K562 (cell line): ENCODE data around the gene A1BG. TPM values are rescaled to one million over a fixed set of nuclear protein-coding genes. Genes with fewer than 3 reads are reported as not detected.

Experiments used
- E2F1 ChIP-seq: sonication (generic); formaldehyde crosslinking; IDR thresholded peaks from 2 replicates; pipeline ENCODE4 v1.8.1; 2023; ENCODE audit warnings: mild to moderate bottlenecking, missing genetic modification reagents, moderate library complexity
- FOXP1 ChIP-seq: sonication (generic); formaldehyde crosslinking; IDR thresholded peaks from 2 replicates; pipeline ENCODE4 v1.8.0; 2022; ENCODE audit warnings: mild to moderate bottlenecking, missing genetic modification reagents
- HMGXB4 ChIP-seq: sonication (generic); formaldehyde crosslinking; IDR thresholded peaks from 2 replicates; pipeline ENCODE4 v1.8.1; 2023; ENCODE audit warnings: mild to moderate bottlenecking, missing genetic modification reagents
- JUN ChIP-seq, 2 experiments: sonication (generic) in 1 of 2; formaldehyde crosslinking in 1 of 2; IDR thresholded peaks; 2 replicates each; pipeline versions ENCODE4 v1.6.1 to v1.8.0; 2012 to 2022; ENCODE audit warnings: borderline replicate concordance in 2 of 2, mild to moderate bottlenecking in 2 of 2, improper control_type of control experiment in 1 of 2, low read depth in 1 of 2, low read length in 1 of 2, missing genetic modification reagents in 1 of 2
- MIER1 ChIP-seq: fragments of 450-650 bp; IDR thresholded peaks from 2 replicates; pipeline ENCODE4 v1.6.1; 2016; ENCODE audit warnings: antibody characterized with exemption, mild to moderate bottlenecking, low read depth
- NCOA6 ChIP-seq: fragments of 450-650 bp; IDR thresholded peaks from 2 replicates; pipeline ENCODE4 v1.6.1; 2017; ENCODE audit warnings: mild to moderate bottlenecking
- NR3C1 ChIP-seq: sonication (generic); formaldehyde crosslinking; IDR thresholded peaks from 2 replicates; pipeline ENCODE4 v1.8.1; 2022; ENCODE audit warnings: missing genetic modification reagents
- PHTF2 ChIP-seq: fragments of 250-450 bp; sonication (Bioruptor Pico); IDR thresholded peaks from 2 replicates; pipeline ENCODE4 v1.5.0; 2021; ENCODE audit warnings: mild to moderate bottlenecking
- SIN3A ChIP-seq, 2 experiments: fragments of 150-350 bp in 1 of 2; IDR thresholded peaks; 2 replicates each; pipeline ENCODE4 v1.6.1; 2011 to 2016; ENCODE audit warnings: borderline replicate concordance in 2 of 2, low read depth in 2 of 2, low read length in 2 of 2, mild to moderate bottlenecking in 2 of 2, moderate library complexity in 2 of 2; ENCODE audit not compliant: control insufficient read depth in 1 of 2
- ZNF232 ChIP-seq: sonication (generic); formaldehyde crosslinking; IDR thresholded peaks from 2 replicates; pipeline ENCODE4 v1.8.0; 2022; ENCODE audit warnings: mild to moderate bottlenecking, missing genetic modification reagents
- ZNF395 ChIP-seq: fragments of 200-800 bp; sonication (Bioruptor generic); IDR thresholded peaks from 2 replicates; pipeline ENCODE4 v1.6.1; 2017; ENCODE audit warnings: missing genetic modification characterization, missing compliant biosample characterization
- ZNF586 ChIP-seq: fragments of 450-650 bp; formaldehyde crosslinking; conservative IDR thresholded peaks from 2 replicates; pipeline ENCODE4 v1.4.0; 2020; ENCODE audit warnings: mild to moderate bottlenecking, moderate library complexity
- polyA plus RNA-seq, 8 experiments: library from polyadenylated mRNA; depleted of rRNA in 4 of 8; stranded (reverse) in 5 of 8; unstranded in 3 of 8; fragments of >200 nt; fragmentation: Nextera tagmentation in 2 of 8; fragmentation: Illumina TruSeq in 1 of 8; extraction: Ambion mirVana in 2 of 8; extraction: Trizol in 1 of 8; gene quantifications; 2 replicates each; pipeline versions ENCODE4 v1.2.1 to v1.2.3, GENCODE V29; 2011 to 2014; ENCODE audit warnings: inconsistent platforms in 1 of 8, missing spikeins in 1 of 8
- total RNA-seq, 7 experiments: library from RNA; depleted of rRNA in 6 of 7; stranded (reverse); fragments of >200 nt in 6 of 7; fragmentation: Illumina TruSeq in 2 of 7; extraction: Trizol in 2 of 7; gene quantifications; 2 replicates each; pipeline versions ENCODE4 v1.2.1 to v1.2.3, GENCODE V29; 2011 to 2021; ENCODE audit warnings: low replicate concordance in 1 of 7
- TF ChIP-seq, protein P1 (sequence below): IDR thresholded peaks from 2 replicates; pipeline ENCODE4 v1.6.1; 2012; ENCODE audit warnings: low read depth, low read length, improper control_type of control experiment, borderline replicate concordance
- TF ChIP-seq, protein P2 (sequence below), 2 experiments: fragments of 200-800 bp in 1 of 2; sonication (Bioruptor generic) in 1 of 2; sonication (generic) in 1 of 2; formaldehyde crosslinking in 1 of 2; IDR thresholded peaks in 1 of 2; conservative IDR thresholded peaks in 1 of 2; 2 replicates each; pipeline versions ENCODE4 v1.5.0 to v1.6.1; 2016 to 2020; ENCODE audit warnings: missing compliant biosample characterization in 1 of 2, missing genetic modification characterization in 1 of 2, missing genetic modification reagents in 1 of 2
- TF ChIP-seq, protein P3 (sequence below): fragments of 450-650 bp; formaldehyde crosslinking; IDR thresholded peaks from 2 replicates; pipeline ENCODE4 v1.4.0; 2022; ENCODE audit warnings: missing genetic modification characterization

A1BG gene
- total and polyA plus RNA-seq, 9 of the 15 experiments (the other 6 are each of a cell fraction or from before 2014, with no cell fraction given): 0.10 to 19.8 (median 2.6) TPM

DNA sequence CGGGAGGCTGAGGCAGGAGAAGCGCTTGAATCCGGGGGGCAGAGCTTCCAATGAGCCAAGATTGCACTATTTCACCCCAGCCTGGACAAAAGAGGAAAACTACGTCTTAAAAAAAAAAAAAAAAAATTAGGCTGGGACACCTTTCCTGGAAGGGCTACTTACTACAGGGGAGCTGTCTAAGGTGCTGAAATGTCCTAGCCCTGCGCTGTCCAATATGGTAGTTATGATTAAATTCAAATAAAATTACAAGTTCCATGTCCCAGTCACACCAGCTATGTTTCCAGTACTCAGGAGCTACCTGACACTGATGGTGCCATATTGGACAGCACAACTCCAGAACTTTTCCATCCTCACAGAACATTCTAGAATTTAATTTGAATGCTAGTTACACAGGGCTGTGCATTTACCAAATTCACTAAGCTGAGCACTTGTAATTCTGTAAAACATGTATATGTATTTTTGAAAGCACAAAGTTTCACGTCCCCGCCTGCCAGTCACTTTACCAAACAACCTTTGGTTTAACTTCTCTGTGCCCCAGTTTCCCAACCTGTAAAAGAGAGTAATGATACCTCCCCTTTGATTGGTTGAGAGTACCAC is 35.7 kb downstream of the A1BG start (continued):
- TF ChIP-seq ZNF395 (CRISPR knock-in tag) (peak; percentile 53; the same call in 1 of the 2 replicates), JUN (IDR thresholded peaks at IDR 0.05; ENCODE audit: borderline replicate concordance, low read depth, low read length) (no peak), JUN (CRISPR knock-in tag; IDR thresholded peaks at IDR 0.05; ENCODE audit: borderline replicate concordance) (0 out of 2 replicates have a peak, but pooled peaks have one; percentile 31), PHTF2 (no peak), SIN3A (IDR thresholded peaks at IDR 0.05; ENCODE audit: borderline replicate concordance in 2 of 2, control insufficient read depth in 1 of 2, low read depth in 2 of 2, low read length in 2 of 2) (peak in 1 of 2 experiments; percentile 95; a peak in 2 of 4 replicates), HMGXB4 (CRISPR knock-in tag) (0 out of 2 replicates have a peak, but pooled peaks have one; percentile 39), E2F1 (CRISPR knock-in tag) (peak; percentile 84), ZNF232 (CRISPR knock-in tag) (0 out of 2 replicates have a peak, but pooled peaks have one; percentile 46), MIER1 (peak; percentile 97), NR3C1 (CRISPR knock-in tag) (0 out of 2 replicates have a peak, but pooled peaks have one; percentile 44), FOXP1 (CRISPR knock-in tag) (0 out of 2 replicates have a peak, but pooled peaks have one; percentile 47), NCOA6 (peak; percentile 87), ZNF586 (CRISPR knock-in tag) (no peak)
- TF ChIP-seq, protein P1, sequence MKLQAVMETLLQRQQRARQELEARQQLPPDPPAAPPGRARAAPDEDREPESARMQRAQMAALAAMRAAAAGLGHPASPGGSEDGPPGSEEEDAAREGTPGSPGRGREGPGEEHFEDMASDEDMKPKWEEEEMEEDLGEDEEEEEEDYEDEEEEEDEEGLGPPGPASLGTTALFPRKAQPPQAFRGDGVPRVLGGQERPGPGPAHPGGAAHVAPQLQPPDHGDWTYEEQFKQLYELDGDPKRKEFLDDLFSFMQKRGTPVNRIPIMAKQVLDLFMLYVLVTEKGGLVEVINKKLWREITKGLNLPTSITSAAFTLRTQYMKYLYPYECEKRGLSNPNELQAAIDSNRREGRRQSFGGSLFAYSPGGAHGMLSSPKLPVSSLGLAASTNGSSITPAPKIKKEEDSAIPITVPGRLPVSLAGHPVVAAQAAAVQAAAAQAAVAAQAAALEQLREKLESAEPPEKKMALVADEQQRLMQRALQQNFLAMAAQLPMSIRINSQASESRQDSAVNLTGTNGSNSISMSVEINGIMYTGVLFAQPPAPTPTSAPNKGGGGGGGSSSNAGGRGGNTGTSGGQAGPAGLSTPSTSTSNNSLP: 0 out of 2 replicates have a peak, but pooled peaks have one; percentile 32
- TF ChIP-seq, protein P2, sequence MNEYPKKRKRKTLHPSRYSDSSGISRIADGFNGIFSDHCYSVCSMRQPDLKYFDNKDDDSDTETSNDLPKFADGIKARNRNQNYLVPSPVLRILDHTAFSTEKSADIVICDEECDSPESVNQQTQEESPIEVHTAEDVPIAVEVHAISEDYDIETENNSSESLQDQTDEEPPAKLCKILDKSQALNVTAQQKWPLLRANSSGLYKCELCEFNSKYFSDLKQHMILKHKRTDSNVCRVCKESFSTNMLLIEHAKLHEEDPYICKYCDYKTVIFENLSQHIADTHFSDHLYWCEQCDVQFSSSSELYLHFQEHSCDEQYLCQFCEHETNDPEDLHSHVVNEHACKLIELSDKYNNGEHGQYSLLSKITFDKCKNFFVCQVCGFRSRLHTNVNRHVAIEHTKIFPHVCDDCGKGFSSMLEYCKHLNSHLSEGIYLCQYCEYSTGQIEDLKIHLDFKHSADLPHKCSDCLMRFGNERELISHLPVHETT (CRISPR knock-in tag; conservative IDR thresholded peaks at IDR 0.05 in 1 of 2, IDR thresholded peaks at IDR 0.05 in 1 of 2): 0 out of 4 replicates have a peak, but pooled peaks of 1 of the 2 experiments have one; percentile 55
- TF ChIP-seq, protein P3, sequence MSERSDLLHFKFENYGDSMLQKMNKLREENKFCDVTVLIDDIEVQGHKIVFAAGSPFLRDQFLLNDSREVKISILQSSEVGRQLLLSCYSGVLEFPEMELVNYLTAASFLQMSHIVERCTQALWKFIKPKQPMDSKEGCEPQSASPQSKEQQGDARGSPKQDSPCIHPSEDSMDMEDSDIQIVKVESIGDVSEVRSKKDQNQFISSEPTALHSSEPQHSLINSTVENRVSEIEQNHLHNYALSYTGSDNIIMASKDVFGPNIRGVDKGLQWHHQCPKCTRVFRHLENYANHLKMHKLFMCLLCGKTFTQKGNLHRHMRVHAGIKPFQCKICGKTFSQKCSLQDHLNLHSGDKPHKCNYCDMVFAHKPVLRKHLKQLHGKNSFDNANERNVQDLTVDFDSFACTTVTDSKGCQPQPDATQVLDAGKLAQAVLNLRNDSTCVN (CRISPR knock-in tag): no peak
